HG03342 (cell line): ENCODE results near the gene GPC5.
A peak's percentile ranks its signal among the peaks of the same experiment; 100 is the strongest.
"Not testable (repeated sequence)": the region's sequence is repeated elsewhere in the genome, so short reads cannot be mapped to it uniquely, and the experiment has no call there.

ENCODE experiments used
- ATAC-seq: cut with Tn5 transposase; IDR thresholded peaks from one replicate; pipeline ENCODE4 v1.9.1; 2021; ENCODE audit warnings: mild to moderate bottlenecking, moderate library complexity; ENCODE audit not compliant: unreplicated experiment

Gene GPC5

GRCh38 chr13:91368676-91369440, 29.6 kb upstream of the GPC5 start:
- ATAC-seq = peak; percentile 35

GRCh38 chr13:91369441-91369831, 29.0 kb upstream of the GPC5 start:
- ATAC-seq = peak; percentile 31

GRCh38 chr13:91370501-91370900, 27.9 kb upstream of the GPC5 start:
- no peak for ATAC-seq

GRCh38 chr13:91372911-91373310, 25.5 kb upstream of the GPC5 start:
- ATAC-seq = no peak

- peak; percentile 98 for ATAC-seq
These were observed 23.2 kb upstream of the GPC5 start for GRCh38 chr13:91375116-91375729.

GRCh38 chr13:91381371-91381770, 17.1 kb upstream of the GPC5 start:
- ATAC-seq = no peak

GRCh38 chr13:91383836-91384235, 14.6 kb upstream of the GPC5 start:
- no peak for ATAC-seq

GRCh38 chr13:91384896-91385295, 13.5 kb upstream of the GPC5 start:
- no peak for ATAC-seq

- ATAC-seq = no peak
These were observed 9.2 kb upstream of the GPC5 start for GRCh38 chr13:91389186-91389585.

GRCh38 chr13:91397595-91397994, 826 bp upstream of the GPC5 start:
- ATAC-seq = no peak

GRCh38 chr13:91399189-91400062, 1.0 kb downstream of the GPC5 start:
- ATAC-seq = no peak

- no peak for ATAC-seq
These were observed 1.6 kb downstream of the GPC5 start for GRCh38 chr13:91400063-91400399.

GRCh38 chr13:91400671-91401070, 2.2 kb downstream of the GPC5 start:
- no peak for ATAC-seq

GRCh38 chr13:91401920-91402319, 3.5 kb downstream of the GPC5 start:
- no peak for ATAC-seq

- ATAC-seq = peak; percentile 72
These were observed 6.8 kb downstream of the GPC5 start for GRCh38 chr13:91405240-91405639.

- ATAC-seq = peak; percentile 72
These were observed 8.2 kb downstream of the GPC5 start for GRCh38 chr13:91406619-91407018.

GRCh38 chr13:91408971-91409370, 10.6 kb downstream of the GPC5 start:
- ATAC-seq = no peak

- not testable (repeated sequence) for ATAC-seq
These were observed 18.2 kb downstream of the GPC5 start for GRCh38 chr13:91416579-91416978.

GRCh38 chr13:91417660-91418325, 19.4 kb downstream of the GPC5 start:
- ATAC-seq = peak; percentile 63

GRCh38 chr13:91426913-91427312, 28.5 kb downstream of the GPC5 start:
- no peak for ATAC-seq

- ATAC-seq = not testable (repeated sequence)
These were observed 40.3 kb downstream of the GPC5 start for GRCh38 chr13:91438674-91439073.
